ENCODE results near the gene AK9. TPM values are rescaled to one million over a fixed set of nuclear protein-coding genes. Genes with fewer than 3 reads are reported as not detected.
"Not testable (repeated sequence)": the region's sequence is repeated elsewhere in the genome, so short reads cannot be mapped to it uniquely, and the experiment has no call there.

Gene AK9
- total RNA-seq, 4 donors from 2014 or later = 3.1 to 9.5 (median 6.3) TPM

- H3K27ac ChIP-seq = no peak overlapping the region
- no peaks in the 10 kb centered on the region for H3K27me3 ChIP-seq
- TF ChIP-seq CTCF (IDR thresholded peaks at IDR 0.05) = no peak
- no peak for TF ChIP-seq EP300 (IDR thresholded peaks at IDR 0.05)
- TF ChIP-seq POLR2AphosphoS5 (IDR thresholded peaks at IDR 0.05) = no peak
- no peak for TF ChIP-seq POLR2A (IDR thresholded peaks at IDR 0.05)
- no peak overlapping the region for H3K4me3 ChIP-seq
- no peaks in the 10 kb centered on the region for H3K9me3 ChIP-seq
- peaks cover 4% of the 10 kb centered on the region for H3K4me1 ChIP-seq
- H3K36me3 ChIP-seq = peaks cover 80% of the 10 kb centered on the region
- 93% methylated on average over 6 of the region's 6 CpGs for WGBS
- DNase-seq (ENCODE audit: low spot score in 2 of 2) = no peak
Observed at GRCh38 chr6:109467696-109468095, 223.3 kb downstream of the AK9 start.

GRCh38 chr6:109466212-109466923, 224.6 kb downstream of the AK9 start:
- Histone ChIP-seq H3K27me3 (no peaks in the 10 kb centered on the region), H3K4me3 (no peak overlapping the region), H3K36me3 (peaks cover 66% of the 10 kb centered on the region), H3K9me3 (no peaks in the 10 kb centered on the region), H3K27ac (no peak overlapping the region), H3K4me1 (peaks cover 4% of the 10 kb centered on the region)
- TF ChIP-seq POLR2AphosphoS5 (IDR thresholded peaks at IDR 0.05) (no peak), CTCF (IDR thresholded peaks at IDR 0.05) (no peak), POLR2A (IDR thresholded peaks at IDR 0.05) (no peak), EP300 (IDR thresholded peaks at IDR 0.05) (no peak)
- WGBS = 90% methylated on average over 7 of the region's 7 CpGs
- DNase-seq (ENCODE audit: low spot score in 2 of 2) = no peak

GRCh38 chr6:109465772-109466171, 225.2 kb downstream of the AK9 start:
- Histone ChIP-seq H3K4me3 (no peak overlapping the region), H3K27me3 (no peaks in the 10 kb centered on the region), H3K36me3 (peaks cover 64% of the 10 kb centered on the region), H3K9me3 (no peaks in the 10 kb centered on the region), H3K27ac (no peak overlapping the region), H3K4me1 (peaks cover 4% of the 10 kb centered on the region)
- no peak for DNase-seq (ENCODE audit: low spot score in 2 of 2)
- TF ChIP-seq POLR2A (IDR thresholded peaks at IDR 0.05) (no peak), POLR2AphosphoS5 (IDR thresholded peaks at IDR 0.05) (no peak), EP300 (IDR thresholded peaks at IDR 0.05) (no peak), CTCF (IDR thresholded peaks at IDR 0.05) (no peak)
- 89% methylated on average over 6 of the region's 7 CpGs for WGBS

- H3K9me3 ChIP-seq = no peaks in the 10 kb centered on the region
- 82% methylated on average over 1 of the region's 1 CpG for WGBS
- TF ChIP-seq POLR2AphosphoS5 (IDR thresholded peaks at IDR 0.05) (no peak), CTCF (IDR thresholded peaks at IDR 0.05) (no peak), POLR2A (IDR thresholded peaks at IDR 0.05) (no peak), EP300 (IDR thresholded peaks at IDR 0.05) (no peak)
- peaks cover 20% of the 10 kb centered on the region for H3K4me1 ChIP-seq
- peak overlapping the region; percentile 36 for H3K27ac ChIP-seq
- DNase-seq (ENCODE audit: low spot score in 2 of 2) = no peak
- no peaks in the 10 kb centered on the region for H3K27me3 ChIP-seq
- H3K36me3 ChIP-seq = peaks cover 34% of the 10 kb centered on the region
- H3K4me3 ChIP-seq = no peak overlapping the region
Observed at GRCh38 chr6:109461733-109462526, 229.1 kb downstream of the AK9 start.

DNA sequence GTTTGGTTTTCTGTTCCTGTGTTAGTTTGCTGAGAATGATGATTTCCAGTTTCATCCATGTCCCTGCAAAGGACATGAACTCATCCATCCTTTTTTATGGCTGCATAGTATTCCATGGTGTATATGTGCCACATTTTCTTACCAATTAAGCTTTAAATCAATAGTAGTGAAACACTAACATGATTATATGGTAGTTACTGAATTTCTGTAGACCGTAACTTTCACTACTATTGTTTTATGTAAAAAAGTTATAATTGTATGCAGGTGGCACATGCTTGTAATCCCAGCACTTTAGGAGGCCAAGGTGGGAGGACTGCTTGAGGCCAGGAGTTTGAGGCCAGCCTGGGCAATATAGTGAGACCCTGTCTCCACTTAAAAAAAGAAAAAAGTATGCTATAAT, 229.8 kb downstream of the AK9 start:
- not testable (repeated sequence) for H3K27ac ChIP-seq; H3K4me3 ChIP-seq; H3K9me3 ChIP-seq; H3K27me3 ChIP-seq; DNase-seq (ENCODE audit: low spot score in 2 of 2)
- Histone ChIP-seq H3K36me3 (peaks cover 28% of the 10 kb centered on the region), H3K4me1 (peaks cover 27% of the 10 kb centered on the region)
- 93% methylated on average over 1 of the region's 1 CpG for WGBS
